ENCODE data around the gene TMED10.

The TMED10 gene

DNA sequence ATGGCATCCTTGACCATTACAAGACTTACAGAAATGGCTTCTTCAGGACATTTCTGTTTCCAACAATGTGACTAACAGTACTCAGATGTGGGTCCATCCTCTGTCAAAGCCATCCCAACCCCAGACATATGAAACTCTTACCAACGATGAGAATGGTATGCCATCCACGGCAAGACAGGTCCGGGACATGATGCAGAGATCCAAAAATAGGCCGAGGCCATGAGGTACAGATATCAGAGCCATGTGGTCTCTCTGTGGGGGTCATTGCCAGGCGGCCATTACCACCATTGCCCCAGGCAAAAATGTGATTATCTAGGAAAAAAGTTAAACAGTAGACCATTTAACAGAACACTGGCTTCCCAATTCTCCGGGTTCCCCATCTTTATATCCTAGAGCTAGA, 79.5 kb downstream of the TMED10 start:
- no peaks in the 10 kb centered on the region for H3K27me3 Mint-ChIP-seq
- DNase-seq (no peak), ATAC-seq (replicated peaks) (no peak)
- H3K27ac Mint-ChIP-seq = no peak overlapping the region
- H3K9me3 Mint-ChIP-seq = no peaks in the 10 kb centered on the region
- H3K4me3 Mint-ChIP-seq = no peak overlapping the region
- H3K36me3 Mint-ChIP-seq (ENCODE audit: insufficient read depth) = peaks cover 74% of the 10 kb centered on the region
- H3K4me1 Mint-ChIP-seq (ENCODE audit: low read depth in 2 of 2) = peaks cover 7 to 14% of the 10 kb centered on the region in 2 donors

DNA sequence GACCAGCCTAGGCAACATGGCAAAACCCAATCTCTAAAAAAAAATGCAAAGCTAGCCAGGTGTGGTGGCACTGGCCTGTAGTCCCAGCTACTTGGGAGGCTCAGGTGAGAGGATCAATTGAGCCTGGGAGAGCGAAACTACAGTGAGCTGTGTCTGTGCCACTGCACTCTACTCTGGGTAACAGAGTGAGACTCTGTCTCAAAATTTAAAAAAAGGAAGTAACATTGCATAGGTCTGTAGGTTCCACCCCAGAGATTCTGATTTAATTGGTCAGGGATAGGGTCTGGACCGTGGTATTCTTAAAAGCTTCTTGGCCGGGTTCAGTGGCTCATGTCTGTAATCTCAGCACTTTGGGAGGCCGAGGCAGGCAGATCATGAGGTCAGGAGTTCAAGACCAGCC, 80.7 kb downstream of the TMED10 start:
- no peak overlapping the region for H3K27ac Mint-ChIP-seq
- no peaks in the 10 kb centered on the region for H3K9me3 Mint-ChIP-seq
- DNase-seq (no peak), ATAC-seq (replicated peaks) (no peak)
- peaks cover 83% of the 10 kb centered on the region for H3K36me3 Mint-ChIP-seq (ENCODE audit: insufficient read depth)
- peaks cover 7 to 14% of the 10 kb centered on the region in 2 donors for H3K4me1 Mint-ChIP-seq (ENCODE audit: low read depth in 2 of 2)
- H3K27me3 Mint-ChIP-seq = no peaks in the 10 kb centered on the region
- no peak overlapping the region for H3K4me3 Mint-ChIP-seq

DNA sequence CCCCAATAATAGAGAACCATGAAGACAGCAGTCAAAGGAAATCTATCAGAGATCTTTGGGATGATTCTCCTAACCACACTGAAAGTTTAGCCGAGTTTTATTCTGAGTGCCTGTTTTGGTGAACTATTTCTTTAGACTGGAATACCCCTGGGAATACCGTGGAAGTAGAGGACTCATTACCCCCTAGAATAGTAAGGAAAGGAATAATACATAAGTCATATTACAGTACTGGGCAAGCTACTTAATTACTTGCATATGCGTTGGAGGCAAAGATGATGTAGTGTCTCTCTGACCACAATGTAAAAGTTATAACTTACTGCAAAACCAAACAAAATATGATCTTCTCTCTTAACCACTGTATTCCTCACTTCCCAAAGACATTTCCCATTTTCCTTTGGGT, 81.5 kb downstream of the TMED10 start:
- DNase-seq (no peak), ATAC-seq (replicated peaks) (no peak)
- Mint-ChIP-seq H3K27me3 (no peaks in the 10 kb centered on the region), H3K36me3 (ENCODE audit: insufficient read depth) (peaks cover 83% of the 10 kb centered on the region), H3K4me1 (ENCODE audit: low read depth in 2 of 2) (peaks cover 7 to 14% of the 10 kb centered on the region in 2 donors), H3K9me3 (no peaks in the 10 kb centered on the region), H3K4me3 (no peak overlapping the region), H3K27ac (no peak overlapping the region)

DNA sequence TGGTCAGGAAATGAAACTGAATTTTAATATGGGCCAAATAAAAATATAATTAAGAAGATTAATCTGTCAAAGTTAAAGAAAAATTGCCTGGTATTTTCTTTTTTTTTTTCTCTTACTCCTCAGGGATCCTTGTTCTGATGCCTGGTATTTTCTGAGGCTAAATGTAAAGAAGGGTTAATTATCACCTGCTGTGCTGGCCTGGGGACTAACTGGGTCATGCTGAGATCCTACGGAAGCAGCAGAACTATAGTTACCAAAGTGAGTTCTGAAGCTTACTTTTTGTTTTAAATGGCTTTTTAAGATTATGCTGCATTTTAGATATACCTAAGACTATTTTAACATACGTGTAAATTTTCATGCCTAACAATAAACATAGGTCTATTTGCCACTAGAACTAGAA, 83.7 kb downstream of the TMED10 start:
- H3K27me3 Mint-ChIP-seq = no peaks in the 10 kb centered on the region
- DNase-seq (no peak), ATAC-seq (replicated peaks) (no peak)
- H3K4me1 Mint-ChIP-seq (ENCODE audit: low read depth in 2 of 2) = peaks cover 0 to 5% of the 10 kb centered on the region in 2 donors
- H3K36me3 Mint-ChIP-seq (ENCODE audit: insufficient read depth) = peaks cover 81% of the 10 kb centered on the region
- no peak overlapping the region for H3K27ac Mint-ChIP-seq
- no peaks in the 10 kb centered on the region for H3K9me3 Mint-ChIP-seq
- no peak overlapping the region for H3K4me3 Mint-ChIP-seq

DNA sequence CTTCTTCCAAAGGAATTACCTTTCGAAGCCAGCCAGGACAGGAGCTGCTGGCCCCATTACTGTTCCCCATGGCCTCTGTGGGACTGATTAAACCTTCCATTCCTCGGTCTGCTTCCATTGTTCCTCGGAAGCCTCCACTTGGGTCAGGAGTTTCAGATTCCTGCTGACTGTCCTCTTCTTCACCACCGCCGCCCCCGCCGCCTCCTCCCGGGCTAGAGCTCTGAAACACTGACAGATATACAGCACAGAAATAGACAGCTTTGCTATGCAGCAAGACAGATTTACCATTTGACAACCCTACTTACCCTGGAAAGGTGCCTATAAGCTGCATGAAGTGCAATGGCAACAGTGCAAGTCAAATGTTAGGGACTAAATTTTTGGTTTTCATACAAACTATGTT, 85.2 kb downstream of the TMED10 start:
- Mint-ChIP-seq H3K36me3 (ENCODE audit: insufficient read depth) (peaks cover 84% of the 10 kb centered on the region), H3K4me3 (no peak overlapping the region), H3K27ac (peak overlapping the region in 1 of 2 donors; percentile 5), H3K4me1 (ENCODE audit: low read depth in 2 of 2) (no peaks in the 10 kb centered on the region), H3K27me3 (no peaks in the 10 kb centered on the region), H3K9me3 (no peaks in the 10 kb centered on the region)
- no peak for ATAC-seq (replicated peaks)
- DNase-seq = no peak

DNA sequence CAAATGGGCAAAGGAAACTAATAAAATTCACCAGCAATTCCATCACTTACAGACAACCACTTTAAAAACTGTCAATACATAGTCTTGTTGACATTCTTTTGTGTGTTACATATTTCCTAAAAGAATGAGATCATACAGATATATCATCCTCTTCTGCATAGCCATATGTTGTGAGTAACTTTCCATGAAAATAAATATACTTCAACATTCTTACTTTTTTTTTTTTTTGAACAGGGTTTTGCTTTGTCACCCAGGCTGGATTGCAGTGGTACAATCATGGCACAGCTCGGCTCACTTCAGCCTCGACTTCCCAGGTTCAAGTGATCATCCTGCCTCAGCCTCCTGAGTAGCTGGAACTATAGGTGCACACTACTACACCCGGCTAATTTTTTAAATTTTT, 86.1 kb downstream of the TMED10 start:
- peak overlapping the region in 1 of 2 donors; percentile 55 for H3K27ac Mint-ChIP-seq
- H3K4me3 Mint-ChIP-seq = no peak overlapping the region
- ATAC-seq (replicated peaks) (no peak), DNase-seq (no peak)
- H3K36me3 Mint-ChIP-seq (ENCODE audit: insufficient read depth) = peaks cover 85% of the 10 kb centered on the region
- no peaks in the 10 kb centered on the region for H3K9me3 Mint-ChIP-seq
- no peaks in the 10 kb centered on the region for H3K27me3 Mint-ChIP-seq
- H3K4me1 Mint-ChIP-seq (ENCODE audit: low read depth in 2 of 2) = no peaks in the 10 kb centered on the region

DNA sequence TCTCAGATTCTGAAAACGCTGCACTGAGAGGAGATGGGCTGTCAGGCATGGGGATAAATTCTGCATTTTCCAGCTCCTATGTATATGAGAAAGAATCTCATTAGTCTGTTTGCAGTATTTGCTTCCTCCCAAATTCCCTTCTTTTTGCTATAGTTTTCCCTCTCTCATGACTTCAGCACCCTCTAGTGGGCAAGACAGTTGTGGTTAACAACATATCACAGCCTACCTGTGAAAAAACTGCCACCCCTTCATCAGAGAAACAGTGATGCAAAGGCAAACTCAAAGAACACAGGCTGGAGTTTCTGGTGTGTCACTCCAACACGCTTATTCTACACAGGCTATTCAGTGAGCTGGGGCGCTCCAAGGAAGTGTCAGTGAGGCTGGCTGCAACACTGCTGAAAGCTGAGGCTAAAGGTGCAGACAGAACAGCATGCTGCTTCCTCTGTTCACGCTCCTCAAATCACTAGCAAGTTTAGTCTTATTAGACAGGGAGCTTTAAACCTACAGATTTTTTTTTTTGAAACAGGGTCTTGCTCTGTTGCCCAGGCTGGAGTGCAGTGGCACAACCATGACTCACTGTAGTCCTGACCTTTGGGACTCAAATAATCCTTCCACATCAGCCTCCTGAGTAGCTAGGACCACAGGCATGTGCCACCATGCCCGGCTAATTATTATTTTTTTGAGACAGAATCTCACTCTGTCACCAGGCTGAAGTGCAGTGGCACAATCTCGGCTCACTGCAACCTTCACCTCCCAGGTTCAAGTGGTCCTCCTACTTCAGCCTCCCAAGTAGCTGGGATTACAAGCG, 87.6 kb downstream of the TMED10 start:
- Mint-ChIP-seq H3K4me3 (no peak overlapping the region), H3K9me3 (no peaks in the 10 kb centered on the region), H3K27me3 (no peaks in the 10 kb centered on the region), H3K4me1 (ENCODE audit: low read depth in 2 of 2) (no peaks in the 10 kb centered on the region), H3K27ac (peak overlapping the region in 1 of 2 donors; percentile 35), H3K36me3 (ENCODE audit: insufficient read depth) (peaks cover 85% of the 10 kb centered on the region)
- ATAC-seq (replicated peaks) = peak; percentile 64
- peak; percentile 44 to 47 (median 45) for DNase-seq

DNA sequence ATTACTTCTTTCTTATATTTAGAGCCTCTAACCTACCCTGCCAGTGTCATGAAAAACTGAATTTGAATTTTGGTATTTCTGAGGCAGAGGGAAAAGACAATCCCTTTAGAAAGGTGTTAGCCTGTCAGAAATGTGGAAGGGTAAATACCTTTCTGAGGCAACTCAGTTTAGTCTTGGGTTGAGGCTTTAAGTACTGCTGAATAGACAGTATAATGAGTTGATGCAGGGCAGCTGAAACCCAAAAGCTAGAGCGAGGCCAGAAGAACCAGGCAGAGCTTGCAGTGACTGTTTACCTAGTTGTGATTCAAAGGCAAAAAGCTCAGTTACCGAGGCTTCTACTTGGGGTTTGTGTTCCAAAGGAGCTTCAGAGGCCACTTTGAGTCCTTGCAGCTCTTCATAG, 88.3 kb downstream of the TMED10 start:
- Mint-ChIP-seq H3K27me3 (no peaks in the 10 kb centered on the region), H3K9me3 (no peaks in the 10 kb centered on the region), H3K4me3 (no peak overlapping the region), H3K4me1 (ENCODE audit: low read depth in 2 of 2) (no peaks in the 10 kb centered on the region), H3K36me3 (ENCODE audit: insufficient read depth) (peaks cover 81% of the 10 kb centered on the region), H3K27ac (no peak overlapping the region)
- DNase-seq (no peak), ATAC-seq (replicated peaks) (no peak)

DNA sequence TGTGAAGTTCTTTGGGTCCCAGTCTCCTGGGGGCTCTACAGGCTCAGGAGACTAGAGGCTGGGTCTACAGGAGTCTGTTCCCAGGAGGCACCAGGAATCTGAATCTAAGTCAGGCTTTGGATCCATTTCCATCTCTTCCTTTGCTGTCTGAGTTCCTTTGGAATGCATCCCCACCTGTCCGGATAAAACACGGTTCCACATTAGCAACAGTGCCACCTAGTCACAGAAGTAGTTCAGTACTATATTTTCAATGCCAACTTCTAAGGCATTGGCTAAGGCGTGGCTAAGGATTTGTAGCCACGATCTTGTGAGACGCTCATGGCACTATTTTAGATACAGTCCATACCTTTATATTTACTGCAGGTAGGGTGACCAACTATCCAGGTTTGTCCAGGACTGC, 91.9 kb downstream of the TMED10 start:
- Mint-ChIP-seq H3K27me3 (no peaks in the 10 kb centered on the region), H3K4me3 (no peak overlapping the region), H3K27ac (no peak overlapping the region), H3K4me1 (ENCODE audit: low read depth in 2 of 2) (no peaks in the 10 kb centered on the region), H3K9me3 (no peaks in the 10 kb centered on the region), H3K36me3 (ENCODE audit: insufficient read depth) (peaks cover 50% of the 10 kb centered on the region)
- ATAC-seq (replicated peaks) (no peak), DNase-seq (no peak)

DNA sequence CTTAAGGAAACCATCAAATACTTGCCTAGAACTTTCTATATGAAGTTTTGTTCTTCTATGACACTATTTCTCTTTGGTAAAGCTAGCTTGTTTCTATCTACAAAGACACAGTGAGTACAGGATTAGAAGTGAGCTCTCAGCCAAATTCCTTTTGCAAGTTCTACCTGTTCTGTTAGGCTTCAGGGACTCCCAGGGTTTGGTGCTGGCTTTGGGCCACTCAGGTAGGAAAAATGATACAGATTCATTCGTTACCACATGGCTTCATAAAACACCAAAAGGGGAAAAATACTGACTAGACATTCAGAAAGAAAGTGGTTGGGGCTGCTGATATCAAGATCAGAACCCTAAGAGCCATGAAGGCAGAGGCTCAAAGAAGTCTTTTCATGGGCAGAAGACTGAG, 93.1 kb downstream of the TMED10 start:
- Mint-ChIP-seq H3K4me1 (ENCODE audit: low read depth in 2 of 2) (no peaks in the 10 kb centered on the region), H3K27ac (no peak overlapping the region), H3K27me3 (no peaks in the 10 kb centered on the region), H3K36me3 (ENCODE audit: insufficient read depth) (peaks cover 46% of the 10 kb centered on the region), H3K9me3 (no peaks in the 10 kb centered on the region), H3K4me3 (no peak overlapping the region)
- no peak for ATAC-seq (replicated peaks)
- DNase-seq = no peak

DNA sequence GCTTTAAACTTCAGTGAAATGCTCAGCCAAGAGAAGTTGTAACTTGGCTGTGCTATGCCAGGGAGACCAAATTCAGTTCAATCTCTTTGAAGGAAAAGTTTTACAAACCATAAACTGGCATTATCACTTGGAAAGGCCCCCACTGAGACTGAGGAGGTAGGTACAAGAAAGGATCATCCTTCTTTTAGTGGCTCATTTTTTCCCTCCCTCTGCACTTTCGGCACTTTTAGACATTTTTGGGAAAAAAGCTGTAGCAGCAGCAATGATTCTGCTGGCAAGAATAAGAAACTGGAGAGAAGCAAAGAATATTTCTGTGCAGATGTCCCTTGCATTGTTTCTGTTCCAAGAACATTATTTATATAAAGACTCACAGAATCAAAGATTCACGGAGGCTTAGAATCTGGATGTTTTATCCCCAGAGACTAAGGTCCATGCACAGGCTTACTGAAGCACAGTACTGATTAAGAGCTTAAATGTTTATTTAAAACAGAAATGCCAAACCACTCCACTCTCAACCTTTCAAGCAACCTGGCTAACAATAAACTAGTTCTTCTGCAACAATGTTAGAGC, 94.7 kb downstream of the TMED10 start:
- no peak for ATAC-seq (replicated peaks)
- Mint-ChIP-seq H3K36me3 (ENCODE audit: insufficient read depth) (peaks cover 31% of the 10 kb centered on the region), H3K4me3 (no peak overlapping the region)

More for the DNA sequence above, 94.7 kb downstream of the TMED10 start:
- no peak overlapping the region for H3K27ac Mint-ChIP-seq
- no peak for DNase-seq
- no peaks in the 10 kb centered on the region for H3K4me1 Mint-ChIP-seq (ENCODE audit: low read depth in 2 of 2)
- no peaks in the 10 kb centered on the region for H3K27me3 Mint-ChIP-seq
- no peaks in the 10 kb centered on the region for H3K9me3 Mint-ChIP-seq

All from effector memory CD8-positive, alpha-beta T cell (primary cell).